HFF-Myc (cell line): ENCODE measurements around the gene CHD1L.

Experiments used
- DNase-seq: peaks from one replicate; pipeline ENCODE4 v3.0.0-alpha.2; 2011; ENCODE audit warnings: low read depth; ENCODE audit errors: extremely low read depth
- H3K4me3 ChIP-seq: replicated peaks from 2 replicates; pipeline ENCODE4 v1.5.1; 2011; ENCODE audit warnings: low read depth, mild to moderate bottlenecking, control low read depth, low read length
- TF ChIP-seq, protein P1 (sequence below): IDR thresholded peaks from 2 replicates; pipeline ENCODE4 v1.5.1; 2012; ENCODE audit warnings: mild to moderate bottlenecking, low read depth, low read length, control low read depth; ENCODE audit errors: missing control alignments

Gene CHD1L

DNA sequence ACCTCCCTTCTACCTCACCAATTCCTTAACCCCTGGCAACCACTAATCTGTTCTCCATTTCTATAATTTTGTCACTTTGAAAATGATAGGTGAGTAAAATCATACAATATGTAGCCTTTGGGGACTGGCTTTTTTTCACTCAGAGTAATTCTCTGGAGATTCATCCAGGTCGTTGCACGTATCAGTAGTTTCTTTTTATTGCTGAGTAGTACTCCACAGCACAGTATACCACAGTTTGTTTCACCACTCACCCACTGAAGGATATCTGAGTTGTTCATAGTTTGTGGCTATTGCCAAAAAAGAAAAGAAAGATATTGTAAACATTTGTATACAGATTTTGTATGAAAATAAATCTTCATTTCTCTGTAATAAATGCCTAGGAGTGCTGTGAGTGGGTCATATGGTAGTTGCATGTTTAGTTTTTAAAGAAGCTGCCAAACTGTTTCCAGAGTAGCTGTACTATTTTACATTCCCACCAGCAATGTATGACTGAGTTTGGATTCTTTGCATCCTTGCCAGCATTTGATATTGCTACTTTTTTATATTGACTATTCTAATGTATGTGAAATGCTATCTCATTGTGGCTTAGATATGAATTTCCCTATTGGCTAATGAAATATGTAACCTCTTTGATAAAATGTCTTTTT, 3.7 kb downstream of the CHD1L start:
- no peak overlapping the region for H3K4me3 ChIP-seq
- TF ChIP-seq, protein P1, sequence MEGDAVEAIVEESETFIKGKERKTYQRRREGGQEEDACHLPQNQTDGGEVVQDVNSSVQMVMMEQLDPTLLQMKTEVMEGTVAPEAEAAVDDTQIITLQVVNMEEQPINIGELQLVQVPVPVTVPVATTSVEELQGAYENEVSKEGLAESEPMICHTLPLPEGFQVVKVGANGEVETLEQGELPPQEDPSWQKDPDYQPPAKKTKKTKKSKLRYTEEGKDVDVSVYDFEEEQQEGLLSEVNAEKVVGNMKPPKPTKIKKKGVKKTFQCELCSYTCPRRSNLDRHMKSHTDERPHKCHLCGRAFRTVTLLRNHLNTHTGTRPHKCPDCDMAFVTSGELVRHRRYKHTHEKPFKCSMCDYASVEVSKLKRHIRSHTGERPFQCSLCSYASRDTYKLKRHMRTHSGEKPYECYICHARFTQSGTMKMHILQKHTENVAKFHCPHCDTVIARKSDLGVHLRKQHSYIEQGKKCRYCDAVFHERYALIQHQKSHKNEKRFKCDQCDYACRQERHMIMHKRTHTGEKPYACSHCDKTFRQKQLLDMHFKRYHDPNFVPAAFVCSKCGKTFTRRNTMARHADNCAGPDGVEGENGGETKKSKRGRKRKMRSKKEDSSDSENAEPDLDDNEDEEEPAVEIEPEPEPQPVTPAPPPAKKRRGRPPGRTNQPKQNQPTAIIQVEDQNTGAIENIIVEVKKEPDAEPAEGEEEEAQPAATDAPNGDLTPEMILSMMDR, result no peak
- no peak for DNase-seq

DNA sequence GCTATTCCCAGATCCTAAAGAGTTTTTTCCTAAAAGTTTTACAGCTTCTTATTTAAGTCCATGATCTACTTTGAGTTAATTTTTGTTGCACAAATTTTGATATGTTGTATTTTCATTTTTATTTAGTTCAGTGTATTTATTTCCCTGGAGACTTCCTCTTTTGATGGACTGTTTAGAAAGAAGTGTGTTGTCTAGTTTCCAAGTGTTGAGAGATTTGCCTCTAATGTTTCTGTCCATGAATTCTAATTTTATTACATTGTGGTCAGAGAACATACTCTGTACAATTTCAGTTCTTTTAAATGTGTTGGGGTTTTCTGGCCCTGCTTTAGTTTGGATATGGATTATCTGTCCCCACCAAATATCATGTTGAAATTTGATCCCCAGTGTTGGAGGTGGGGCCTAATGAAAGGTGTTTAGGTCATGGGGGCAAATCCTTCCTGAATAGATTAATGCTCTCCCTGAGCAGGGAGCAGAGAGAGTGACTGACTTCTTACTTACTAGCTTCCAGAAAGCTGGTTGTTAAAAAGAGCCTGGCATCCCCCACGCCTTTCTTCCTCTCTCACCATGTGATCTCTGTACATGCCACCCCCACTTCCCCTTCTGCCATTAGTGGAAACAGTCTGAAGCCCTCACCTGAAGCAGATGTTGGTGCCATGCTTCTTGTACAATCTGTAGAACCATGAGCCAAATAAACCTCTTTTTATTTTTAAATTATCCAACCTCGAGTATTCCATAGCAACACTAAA, 4.6 kb downstream of the CHD1L start:
- TF ChIP-seq, protein P1, result no peak
- no peak for DNase-seq
- H3K4me3 ChIP-seq, result no peak overlapping the region

DNA sequence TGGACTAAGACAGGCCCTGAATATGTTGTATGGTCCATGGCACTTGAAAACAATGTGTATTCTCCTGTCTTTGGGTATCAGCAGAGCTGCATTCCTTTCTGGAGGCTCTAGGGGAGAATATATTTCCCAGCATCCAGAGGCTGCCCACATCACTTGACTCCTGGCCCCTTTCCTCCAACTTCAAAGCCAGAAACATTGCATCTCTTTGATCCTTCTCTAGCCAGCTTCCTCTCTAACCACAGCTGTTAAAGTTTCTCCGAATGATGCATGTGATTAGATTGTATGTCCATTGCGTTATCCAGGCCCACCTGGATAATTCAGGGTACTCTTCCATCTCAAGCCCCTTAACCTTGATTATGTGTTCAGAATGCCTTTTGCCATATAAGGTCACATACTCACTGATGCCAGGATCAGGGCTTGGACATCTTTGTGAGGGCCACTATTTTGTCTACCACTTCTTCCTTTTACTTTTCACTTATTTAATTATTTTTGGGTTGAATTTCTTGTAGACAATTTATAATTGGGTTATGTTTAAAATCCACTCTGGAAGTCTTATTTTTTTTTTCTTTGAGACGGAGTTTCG, 5.3 kb downstream of the CHD1L start:
- H3K4me3 ChIP-seq, result no peak overlapping the region
- DNase-seq, result no peak
- TF ChIP-seq, protein P1, result no peak

DNA sequence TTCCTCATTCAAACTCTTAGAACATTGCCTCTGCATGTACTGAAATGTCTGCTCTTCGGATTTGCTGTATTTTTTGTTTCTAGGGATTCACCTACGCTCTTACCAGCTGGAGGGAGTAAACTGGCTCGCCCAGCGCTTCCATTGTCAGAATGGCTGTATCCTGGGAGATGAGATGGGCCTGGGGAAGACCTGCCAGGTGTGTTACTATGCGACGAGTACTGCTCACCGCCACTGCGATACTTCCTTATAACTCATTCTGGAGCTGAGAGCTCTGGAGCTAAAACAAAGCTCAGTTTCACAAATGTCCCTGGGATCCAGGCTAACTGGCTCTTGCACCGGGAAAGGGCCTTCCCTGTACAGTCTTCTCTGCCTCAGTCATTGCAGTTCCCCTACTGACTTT, 10.1 kb downstream of the CHD1L start:
- DNase-seq, result no peak
- H3K4me3 ChIP-seq, result no peak overlapping the region
- TF ChIP-seq, protein P1, result no peak

DNA sequence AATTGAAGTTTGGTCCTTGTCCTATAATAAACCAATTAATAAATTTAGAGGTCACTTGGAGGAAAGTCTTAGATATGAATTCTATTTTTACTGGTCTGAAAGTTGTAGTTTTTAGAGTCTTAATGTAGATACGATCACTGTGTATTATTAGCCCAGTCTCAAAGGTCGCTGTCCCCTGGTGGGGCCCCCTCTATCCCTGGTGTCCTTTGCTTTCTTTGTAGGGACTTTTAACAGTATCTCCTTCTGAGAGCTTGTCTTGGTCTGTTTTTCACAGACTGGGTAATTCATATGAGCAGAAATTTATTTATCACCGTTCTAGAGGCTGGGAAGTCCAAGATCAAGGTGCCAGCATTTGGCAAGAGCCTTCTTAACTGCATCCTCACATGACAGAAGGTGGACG, 18.5 kb downstream of the CHD1L start:
- no peak overlapping the region for H3K4me3 ChIP-seq
- TF ChIP-seq, protein P1, result no peak
- no peak for DNase-seq

DNA sequence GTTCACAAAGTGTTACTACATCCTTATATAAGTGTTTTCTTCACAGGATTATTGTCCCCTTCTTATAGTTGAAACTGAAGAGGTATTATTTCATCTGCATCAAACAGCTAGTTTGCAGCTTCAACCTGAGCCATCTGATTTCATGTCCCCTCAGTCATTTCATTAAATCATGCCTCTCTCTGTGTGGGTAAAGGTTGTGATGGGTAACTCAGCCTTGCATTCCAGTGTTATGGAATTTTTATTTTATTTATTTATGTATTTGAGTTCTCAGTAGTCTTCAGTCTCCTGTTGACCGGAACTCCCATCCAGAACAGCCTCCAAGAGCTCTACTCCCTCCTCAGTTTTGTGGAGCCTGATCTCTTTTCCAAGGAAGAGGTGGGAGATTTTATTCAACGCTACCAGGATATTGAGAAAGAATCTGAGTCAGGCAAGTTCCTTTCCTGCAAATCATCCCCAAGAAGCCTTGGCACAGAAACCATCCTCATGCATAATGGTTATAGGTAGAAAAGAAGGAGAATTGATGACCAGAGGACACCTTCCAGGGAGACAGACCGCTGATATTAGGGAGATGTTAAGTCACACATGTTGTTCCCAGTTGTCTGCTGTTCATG, 21.8 kb downstream of the CHD1L start:
- DNase-seq, result no peak
- no peak overlapping the region for H3K4me3 ChIP-seq
- TF ChIP-seq, protein P1, result no peak
